ENCODE data around the gene PHACTR2.
"Not testable (repeated sequence)": the region's sequence is repeated elsewhere in the genome, so short reads cannot be mapped to it uniquely, and the experiment has no call there.

Gene PHACTR2

DNA sequence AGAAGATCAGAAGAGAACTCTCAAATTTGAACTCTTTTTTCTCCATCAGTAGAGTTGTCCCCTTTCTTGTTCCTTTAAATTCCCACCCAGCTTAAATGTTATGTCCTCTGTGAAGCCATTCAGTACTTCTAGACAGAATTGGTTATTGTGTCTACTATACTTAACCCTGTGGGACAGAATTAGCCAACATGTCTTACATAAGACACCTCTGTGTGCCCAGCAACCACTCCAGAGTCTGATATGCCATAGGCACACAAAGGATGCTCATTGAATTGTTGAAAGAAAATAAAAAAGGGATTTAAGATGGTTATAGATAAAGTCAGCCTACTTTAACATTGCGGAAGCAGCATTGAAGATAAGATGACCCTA, 88.4 kb downstream of the PHACTR2 start:
- DNase-seq (ENCODE audit: low read depth in 2 of 2): no peak

GRCh38 chr6:143767433-143767832, 89.7 kb downstream of the PHACTR2 start:
- DNase-seq (ENCODE audit: low read depth in 2 of 2): no peak

DNA sequence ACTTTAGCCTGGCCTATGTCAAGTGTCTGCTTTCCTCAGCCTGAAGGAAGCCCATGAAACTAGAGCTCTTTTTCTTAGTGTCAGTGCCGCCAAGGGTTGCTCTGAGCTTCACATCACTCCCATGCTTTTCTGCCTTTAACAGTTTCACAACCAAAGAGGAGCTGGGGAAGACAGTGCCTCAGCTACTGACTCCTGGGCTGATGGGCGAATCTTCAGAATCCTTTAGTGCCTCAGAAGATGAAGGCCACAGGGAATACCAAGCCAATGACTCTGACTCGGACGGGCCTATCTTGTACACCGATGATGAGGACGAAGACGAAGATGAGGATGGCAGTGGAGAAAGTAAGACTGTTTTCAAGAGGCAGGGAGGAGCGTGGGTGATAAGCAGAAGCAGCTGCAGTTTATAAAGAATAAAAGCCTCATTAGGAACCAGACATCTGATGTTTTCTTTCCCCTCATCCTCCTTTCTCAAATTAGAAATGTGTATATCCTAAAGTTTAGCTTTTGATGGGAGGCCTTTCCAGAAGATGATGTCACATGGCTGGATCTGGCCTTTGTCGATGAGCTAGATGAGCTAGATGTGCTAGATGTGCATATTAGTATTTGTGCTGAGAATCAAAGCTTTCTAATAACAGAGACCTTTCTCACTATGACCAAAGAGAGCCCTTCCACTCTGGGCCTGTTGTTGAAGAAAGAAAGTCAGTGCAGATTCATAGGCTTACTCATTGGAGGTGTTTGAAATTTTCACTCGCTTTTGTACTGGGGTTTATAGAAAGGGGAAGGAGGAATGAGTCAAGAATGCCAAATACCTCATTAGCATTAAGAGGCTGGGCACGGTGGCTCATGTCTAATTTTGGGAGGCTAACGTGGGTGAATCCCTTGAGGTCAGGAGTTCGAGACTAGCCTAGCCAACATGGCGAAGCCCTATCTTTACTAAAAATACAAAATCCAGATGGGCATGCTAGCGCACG, 94.6 kb downstream of the PHACTR2 start:
- DNase-seq (ENCODE audit: low read depth in 2 of 2): no peak

DNA sequence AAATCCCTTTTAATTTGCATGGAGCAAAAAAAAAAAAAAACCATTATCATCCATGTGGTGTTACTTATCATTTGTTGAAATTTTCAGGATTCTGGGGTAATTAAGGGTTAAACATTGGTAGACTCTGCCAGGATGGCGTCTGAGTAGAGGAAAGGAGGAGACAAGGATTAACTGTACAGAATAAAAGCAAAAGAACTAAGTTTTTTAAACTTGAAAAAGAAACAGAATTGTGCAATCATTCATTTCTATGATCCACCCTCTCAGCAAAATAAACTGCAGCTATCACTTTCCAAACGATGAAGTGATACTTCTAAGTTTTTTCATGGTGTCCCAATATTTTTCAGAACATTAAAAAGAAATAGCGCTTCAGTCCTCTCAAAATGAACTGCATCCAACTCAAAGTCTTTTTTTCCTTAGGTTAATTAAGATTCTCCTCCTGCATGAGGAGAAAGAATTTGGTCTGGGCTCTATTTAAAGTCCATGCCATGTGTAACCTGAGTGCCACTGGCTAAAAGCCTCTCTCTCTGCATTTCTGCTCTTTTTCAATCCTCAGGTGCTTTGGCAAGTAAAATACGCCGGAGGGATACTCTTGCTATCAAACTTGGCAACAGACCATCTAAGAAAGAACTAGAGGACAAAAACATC, 95.9 kb downstream of the PHACTR2 start:
- DNase-seq (ENCODE audit: low read depth in 2 of 2): no peak

DNA sequence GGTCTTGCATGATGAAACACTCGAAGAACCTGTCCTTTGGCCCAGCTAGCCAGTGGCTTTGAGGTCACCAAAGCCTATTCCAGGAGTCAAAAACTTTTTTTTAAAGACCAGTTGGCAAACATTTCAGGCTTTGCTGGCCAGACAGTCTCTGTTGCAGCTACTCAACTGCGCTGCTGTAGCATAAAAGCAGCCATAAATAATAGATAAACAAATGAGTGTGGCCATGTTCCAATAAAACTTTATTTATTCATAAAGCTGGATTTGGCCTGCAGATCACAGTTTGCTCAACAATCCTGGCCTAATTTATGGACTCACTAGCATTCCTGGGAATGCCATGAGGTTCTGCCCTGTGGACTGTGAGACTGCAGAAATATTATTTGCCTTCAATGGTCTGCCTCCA, 96.6 kb downstream of the PHACTR2 start:
- DNase-seq (ENCODE audit: low read depth in 2 of 2): no peak

DNA sequence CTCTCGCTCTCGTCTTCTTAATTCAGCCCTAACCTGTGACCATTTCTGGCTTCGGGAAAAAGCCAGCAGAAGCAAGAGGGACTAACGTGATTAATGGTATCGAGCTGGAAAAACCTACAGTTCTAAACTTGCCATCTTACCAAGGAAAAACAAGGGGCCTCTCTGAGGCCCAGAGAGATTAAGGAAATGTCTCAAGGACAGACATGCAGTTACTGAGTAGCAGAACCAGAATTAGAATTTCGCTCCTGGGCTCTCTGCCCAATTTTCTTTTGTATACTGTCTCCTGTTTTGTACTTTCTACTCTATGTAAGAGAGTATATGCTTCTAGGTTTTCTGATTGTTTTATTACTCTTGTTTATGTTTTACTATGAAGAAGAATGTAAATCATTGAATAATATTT, 97.6 kb downstream of the PHACTR2 start:
- no peak for DNase-seq (ENCODE audit: low read depth in 2 of 2)

DNA sequence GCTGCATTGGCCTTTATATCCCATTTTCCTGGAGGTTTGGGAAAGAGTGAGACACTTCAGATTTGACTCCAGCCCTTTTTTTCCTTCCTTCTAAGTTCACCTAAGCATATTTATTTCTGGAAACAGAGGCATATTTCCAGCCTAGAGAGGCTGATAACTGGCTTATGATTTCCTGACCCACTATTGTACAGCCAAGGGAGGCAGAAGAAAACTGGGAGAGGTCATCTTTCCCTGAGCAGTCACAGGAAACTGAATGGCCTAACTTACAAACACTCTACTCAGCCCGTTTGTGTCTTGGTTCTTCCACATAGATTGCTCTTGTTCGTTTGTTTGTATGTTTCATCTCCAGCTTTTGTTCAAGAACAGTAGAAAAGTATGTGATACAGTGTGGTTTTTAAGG, 101.2 kb downstream of the PHACTR2 start:
- no peak for DNase-seq (ENCODE audit: low read depth in 2 of 2)

- DNase-seq (ENCODE audit: low read depth in 2 of 2): no peak
Measured at GRCh38 chr6:143782481-143782880, 104.7 kb downstream of the PHACTR2 start.

GRCh38 chr6:143783077-143783476, 105.3 kb downstream of the PHACTR2 start:
- DNase-seq (ENCODE audit: low read depth in 2 of 2): no peak

DNA sequence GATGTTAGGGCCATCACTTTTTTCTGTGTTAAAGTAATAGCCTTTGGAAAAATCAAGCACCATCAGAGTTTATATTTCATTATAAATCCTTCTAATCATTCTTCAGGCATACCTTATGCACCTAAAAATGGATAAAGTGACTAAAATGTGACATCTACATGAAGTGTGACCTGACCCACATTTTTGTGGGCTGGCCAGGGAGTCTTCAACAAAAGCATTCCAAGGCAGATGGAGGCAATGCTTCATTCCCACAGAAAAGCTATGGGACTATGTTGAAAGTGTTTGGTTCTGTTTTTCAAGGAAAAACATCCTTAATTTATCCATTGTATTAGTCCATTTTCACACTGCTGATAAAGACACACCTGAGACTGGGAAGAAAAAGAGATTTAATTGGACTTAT, 106.6 kb downstream of the PHACTR2 start:
- DNase-seq (ENCODE audit: low read depth in 2 of 2): no peak

DNA sequence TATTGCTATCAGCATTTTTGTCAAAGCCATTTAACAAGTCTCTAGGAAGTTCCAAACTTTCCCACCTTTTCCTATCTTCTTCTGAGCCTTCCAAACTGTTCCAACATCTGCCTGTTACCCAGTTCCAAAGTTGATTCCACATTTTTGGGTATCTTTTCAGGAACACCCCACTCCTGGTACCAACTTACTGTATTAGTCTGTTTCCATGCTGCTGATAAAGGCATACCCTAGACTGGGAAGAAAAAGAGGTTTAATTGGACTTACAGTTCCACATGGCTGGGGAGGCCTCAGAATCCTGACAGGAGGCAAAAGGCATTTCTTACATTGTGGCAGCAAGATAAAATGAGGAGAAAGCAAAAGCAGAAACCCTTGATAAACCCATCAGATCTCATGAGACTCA, 108.6 kb downstream of the PHACTR2 start:
- DNase-seq (ENCODE audit: low read depth in 2 of 2): not testable (repeated sequence)

- no peak for DNase-seq (ENCODE audit: low read depth in 2 of 2)
Measured at GRCh38 chr6:143792402-143793279, 114.9 kb downstream of the PHACTR2 start.

DNA sequence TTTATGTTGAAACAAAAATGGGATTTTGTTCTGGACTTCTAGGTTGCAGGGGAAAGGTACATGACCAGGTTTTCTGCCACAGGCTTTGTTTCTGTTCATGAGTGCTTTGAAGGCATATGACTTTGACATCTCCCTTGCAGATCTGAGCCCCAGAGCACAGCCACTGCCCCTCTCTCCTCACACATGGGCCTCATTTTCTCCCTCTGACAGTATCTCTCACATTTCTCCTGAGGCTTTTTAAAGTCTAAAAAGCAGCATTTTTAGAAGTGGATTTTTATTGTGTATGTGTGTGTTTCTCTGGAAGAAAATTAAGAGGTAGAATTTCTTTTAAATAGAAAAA, 115.5 kb downstream of the PHACTR2 start:
- DNase-seq (ENCODE audit: low read depth in 2 of 2): no peak

DNA sequence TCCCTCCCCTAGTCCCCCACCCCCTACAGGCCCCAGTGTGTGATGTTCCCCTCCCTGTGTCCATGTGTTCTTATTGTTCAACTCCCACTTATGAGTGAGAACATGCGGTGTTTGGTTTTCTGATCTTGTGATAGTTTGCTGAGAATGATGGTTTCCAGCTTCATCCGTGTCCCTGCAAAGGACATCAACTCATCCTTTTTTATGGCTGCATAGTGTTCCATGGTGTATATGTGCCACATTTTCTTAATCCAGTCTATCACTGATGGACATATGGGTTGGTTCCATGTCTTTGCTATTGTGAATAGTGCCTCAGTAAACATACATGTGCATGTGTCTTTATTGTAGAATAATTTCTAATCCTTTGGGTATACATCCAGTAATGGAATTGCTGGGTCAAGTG, 118.8 kb downstream of the PHACTR2 start:
- DNase-seq (ENCODE audit: low read depth in 2 of 2): not testable (repeated sequence)

GRCh38 chr6:143798487-143798886, 120.7 kb downstream of the PHACTR2 start:
- DNase-seq (ENCODE audit: low read depth in 2 of 2): not testable (repeated sequence)

DNA sequence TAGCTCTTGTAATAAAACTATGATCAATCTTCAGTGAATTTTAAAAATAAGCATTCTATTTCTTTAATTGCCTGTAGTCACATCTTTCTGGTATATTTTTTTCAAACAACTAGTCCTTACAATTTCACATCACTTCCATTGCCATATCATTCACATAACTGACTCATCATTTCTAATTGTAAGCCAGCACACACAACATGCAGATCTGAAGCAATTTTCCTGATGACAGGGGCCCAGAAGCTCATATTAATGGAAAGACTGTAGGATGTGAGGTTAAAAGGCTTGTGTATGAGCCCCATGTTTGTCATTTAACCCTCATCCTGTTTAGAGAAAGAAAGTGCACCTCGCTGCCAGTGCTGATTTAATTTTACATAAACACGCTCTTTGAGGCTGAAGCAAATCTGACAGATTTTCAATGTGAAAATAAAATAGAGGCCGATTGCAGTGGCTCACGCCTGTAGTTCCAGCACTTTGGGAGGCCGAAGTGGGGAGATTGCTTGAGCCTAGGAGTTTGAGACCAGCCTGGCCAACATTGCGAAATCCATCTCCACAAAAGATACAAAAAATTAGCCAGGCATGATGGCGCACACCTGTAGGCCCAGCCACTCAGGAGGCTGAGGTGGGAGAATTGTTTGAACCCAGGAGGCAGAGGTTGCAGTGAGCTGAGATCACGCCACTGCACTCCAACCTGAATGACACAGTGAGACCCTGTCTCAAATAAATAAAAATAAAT, 125.2 kb downstream of the PHACTR2 start:
- DNase-seq (ENCODE audit: low read depth in 2 of 2): no peak

GRCh38 chr6:143803769-143804568, 126.2 kb downstream of the PHACTR2 start:
- DNase-seq (ENCODE audit: low read depth in 2 of 2): no peak

DNA sequence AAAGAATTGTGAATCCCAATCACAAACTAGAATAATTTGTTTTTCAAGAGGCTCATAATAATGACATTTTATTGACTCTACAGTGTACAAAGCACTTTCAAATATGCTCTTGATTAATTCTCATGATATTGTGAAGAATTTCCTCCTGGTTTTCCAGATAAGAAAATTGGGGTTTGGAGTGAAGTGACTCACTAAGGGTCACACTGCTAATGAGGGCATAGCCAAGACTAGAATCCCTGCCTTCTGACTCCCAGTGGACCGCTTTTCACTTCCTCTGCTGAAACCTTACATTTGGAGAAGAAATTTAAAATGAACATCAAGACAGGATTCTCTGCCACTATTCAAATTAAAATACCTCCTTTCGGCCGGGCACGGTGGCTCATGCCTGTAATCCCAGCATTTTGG, 127.1 kb downstream of the PHACTR2 start:
- no peak for DNase-seq (ENCODE audit: low read depth in 2 of 2)

GRCh38 chr6:143806282-143807102, 128.7 kb downstream of the PHACTR2 start:
- peak in 1 of 2 donors; percentile 54 for DNase-seq (ENCODE audit: low read depth in 2 of 2)
